HG03108 (cell line): ENCODE results near the gene CACHD1.

Experiments
- ATAC-seq: cut with Tn5 transposase; IDR thresholded peaks from one replicate; pipeline ENCODE4 v1.9.1; 2021; ENCODE audit warnings: moderate library complexity; ENCODE audit not compliant: unreplicated experiment

Gene CACHD1

DNA sequence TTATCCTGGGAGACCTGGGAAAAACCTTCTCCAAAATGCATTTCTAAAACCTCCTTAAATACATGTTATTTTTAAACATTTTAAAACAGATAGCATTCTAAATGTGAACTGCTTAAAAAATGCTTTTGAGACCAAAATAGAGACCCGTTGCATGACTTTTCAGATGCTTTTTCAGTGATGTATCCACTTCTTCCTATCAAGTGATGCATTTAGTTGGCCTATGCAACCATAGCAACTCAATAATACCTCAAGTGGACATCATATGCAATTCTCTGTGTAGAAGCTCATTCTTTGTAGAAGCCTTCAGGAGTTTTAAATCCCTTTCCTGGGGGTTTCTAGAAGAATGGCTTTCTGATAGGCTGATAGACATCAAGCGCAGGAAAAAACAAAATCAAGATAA, 180.5 kb downstream of the CACHD1 start:
- no peak for ATAC-seq

DNA sequence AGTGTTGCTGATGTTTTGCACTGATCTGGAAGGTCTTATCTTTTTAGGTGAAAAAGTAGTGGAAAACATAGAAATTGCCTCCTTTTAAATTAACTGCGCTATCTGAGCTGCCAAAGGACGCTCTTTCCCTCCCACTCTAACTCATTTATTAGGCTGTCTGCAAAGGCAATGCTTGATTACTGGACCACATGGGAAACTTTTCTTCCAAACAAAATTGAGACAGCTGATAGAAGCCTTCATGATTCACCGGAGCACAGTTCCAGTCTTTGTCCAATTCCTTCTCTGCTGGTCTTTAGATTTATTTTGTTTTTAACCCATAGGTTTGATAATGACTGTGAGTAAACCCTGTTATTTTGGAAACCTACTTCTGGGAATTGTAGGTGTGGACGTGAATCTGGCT, 181.9 kb downstream of the CACHD1 start:
- no peak for ATAC-seq

DNA sequence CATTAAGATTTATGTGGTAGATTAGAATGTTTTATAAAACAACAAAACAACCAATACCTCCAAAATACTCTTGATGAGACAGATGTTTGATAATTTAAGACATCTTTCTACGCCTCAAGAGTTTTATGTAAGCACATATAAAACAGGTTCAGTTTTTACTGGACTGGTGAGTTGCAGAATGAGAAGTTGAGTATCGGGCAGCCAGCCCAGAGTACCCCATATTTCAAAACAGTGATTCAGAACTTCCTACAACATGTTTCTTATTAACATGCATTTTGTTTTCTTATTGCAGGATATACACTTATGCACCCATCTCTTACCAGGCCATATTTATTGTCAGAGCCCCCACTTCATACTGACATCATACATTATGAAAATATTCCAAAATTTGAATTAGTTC, 183.5 kb downstream of the CACHD1 start:
- ATAC-seq = no peak

GRCh38 chr1:64654519-64655341, 184.8 kb downstream of the CACHD1 start:
- no peak for ATAC-seq

DNA sequence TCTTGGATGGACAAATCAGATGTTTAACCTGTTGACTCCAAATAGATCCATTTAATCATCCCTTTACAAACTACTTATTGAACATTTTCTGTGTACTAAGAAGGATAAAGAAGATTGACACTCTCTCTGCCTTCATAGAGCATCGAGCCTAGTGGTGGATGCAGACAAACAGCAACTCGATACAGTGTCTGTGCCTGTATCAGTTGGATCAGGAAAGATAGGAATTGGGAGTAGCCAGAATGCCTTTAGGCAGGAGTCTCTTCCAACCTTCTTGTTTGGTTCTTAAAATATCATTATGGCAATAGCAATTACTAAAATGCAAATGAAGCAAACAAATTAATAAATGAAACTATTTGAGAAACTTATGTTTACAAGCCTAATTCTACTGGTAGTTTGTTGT, 185.9 kb downstream of the CACHD1 start:
- ATAC-seq = no peak

DNA sequence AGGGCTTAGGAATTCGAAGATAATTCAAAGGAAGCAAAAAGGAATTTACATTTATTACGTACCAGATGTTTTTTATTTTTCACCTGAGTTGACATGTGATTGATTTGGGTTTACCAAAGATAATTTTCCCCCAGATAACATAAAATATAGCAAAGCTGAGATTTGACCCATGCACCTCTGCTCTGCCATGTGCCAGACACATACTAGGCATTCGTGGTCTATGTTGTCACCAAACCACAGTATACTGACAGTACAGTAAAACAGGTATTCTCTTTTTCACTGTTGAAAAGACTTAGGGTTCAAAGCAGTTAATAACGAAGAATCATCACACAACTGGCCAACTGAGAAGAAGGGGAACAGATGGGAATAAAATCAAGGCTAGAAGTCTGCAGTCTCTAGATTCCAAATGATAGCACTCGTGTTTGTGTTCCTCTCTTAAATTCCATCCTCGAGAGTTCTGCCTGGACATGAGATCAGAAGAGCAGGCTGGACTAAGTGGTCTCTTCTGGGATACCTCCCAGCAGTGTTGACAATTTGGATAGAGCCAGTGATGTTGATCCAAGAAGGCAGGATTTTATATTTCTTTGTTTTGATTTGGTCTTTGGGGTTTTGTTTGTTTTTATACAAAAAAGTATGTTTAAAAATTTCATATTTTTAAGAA, 189.7 kb downstream of the CACHD1 start:
- ATAC-seq = no peak

DNA sequence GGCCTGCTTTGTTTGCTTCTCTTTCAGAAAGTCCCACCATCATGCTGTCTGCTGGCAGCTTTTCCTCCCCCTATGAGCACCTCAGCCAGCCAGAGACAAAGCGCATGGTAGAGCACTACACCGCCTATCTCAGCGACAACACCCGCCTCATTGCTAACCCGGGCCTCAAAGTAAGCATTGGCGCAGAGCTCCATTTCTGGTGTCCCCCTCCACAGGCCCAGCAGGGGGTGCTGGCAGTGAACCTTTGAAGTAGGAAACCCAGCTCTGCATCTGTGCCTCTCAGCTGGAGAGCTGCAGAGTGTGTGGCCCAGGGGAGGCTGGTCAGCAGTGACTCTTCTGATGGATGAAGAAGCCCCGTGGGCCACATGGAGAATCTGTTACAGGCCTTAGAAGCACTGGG, 193.7 kb downstream of the CACHD1 start:
- no peak for ATAC-seq

DNA sequence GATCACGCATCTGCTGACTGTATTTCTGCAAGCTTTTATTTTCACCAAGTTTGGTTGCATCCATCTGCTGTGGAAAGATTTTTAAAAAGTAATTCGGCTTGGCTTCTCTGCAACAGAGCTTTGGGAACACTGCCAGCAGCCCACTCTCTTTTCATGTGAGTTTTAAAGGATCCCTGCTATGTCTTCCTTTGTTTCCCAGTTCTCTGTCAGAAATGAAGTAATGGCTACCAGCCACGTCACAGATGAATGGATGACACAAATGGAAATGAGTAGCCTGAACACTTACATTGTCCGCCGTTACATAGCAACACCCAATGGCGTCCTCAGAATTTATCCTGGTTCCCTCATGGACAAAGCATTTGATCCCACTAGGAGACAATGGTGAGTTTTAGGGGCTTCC, 194.4 kb downstream of the CACHD1 start:
- ATAC-seq = no peak

- ATAC-seq = no peak
Measured at GRCh38 chr1:64669098-64669675, 199.3 kb downstream of the CACHD1 start.

DNA sequence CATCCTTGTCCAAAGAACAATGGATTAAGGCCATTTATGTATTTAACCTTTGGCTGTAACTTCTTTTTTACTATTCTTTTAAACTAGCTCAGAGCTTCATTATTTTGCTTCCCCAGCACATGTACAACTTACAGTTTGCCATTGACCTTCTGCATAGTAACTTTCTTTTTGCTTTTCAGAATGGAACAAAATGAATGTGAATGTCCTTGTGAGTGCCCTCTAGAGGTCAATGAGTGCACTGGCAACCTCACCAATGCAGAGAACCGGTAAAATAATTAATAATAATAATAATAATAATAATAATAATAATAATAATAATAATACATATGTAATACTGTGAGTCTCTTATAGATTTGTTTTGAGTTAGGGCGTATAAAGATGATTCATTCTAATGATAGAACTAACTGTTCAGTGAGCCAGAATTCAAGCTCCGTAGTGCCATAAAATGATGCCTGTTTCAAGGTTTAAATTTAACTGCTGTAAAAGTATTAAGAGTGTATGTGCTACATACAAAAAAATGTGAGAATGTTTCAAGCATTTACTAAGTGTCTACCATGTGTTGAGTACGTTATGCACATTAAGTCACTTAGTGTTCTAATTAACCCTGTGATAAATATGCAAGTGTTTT, 205.9 kb downstream of the CACHD1 start:
- no peak for ATAC-seq

GRCh38 chr1:64676386-64676785, 206.5 kb downstream of the CACHD1 start:
- ATAC-seq = no peak

DNA sequence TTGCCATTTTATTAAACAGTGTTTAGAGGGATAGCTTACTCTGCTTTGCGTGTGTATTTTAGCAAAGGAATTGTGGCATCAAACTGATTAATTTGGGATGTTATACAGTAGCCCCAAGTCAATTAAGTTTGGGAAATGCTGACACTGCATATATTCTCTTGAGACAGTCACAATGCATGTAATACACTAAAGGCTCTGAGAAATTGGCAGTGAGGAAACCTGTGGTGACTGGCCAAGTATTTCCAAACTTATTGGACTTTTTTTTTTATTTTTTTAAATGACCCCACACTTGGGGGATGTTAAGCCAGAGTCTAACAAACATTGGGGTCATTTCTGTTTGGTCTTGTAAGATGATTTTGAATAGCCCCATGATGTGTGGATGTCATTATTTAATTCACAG, 207.6 kb downstream of the CACHD1 start:
- no peak for ATAC-seq

DNA sequence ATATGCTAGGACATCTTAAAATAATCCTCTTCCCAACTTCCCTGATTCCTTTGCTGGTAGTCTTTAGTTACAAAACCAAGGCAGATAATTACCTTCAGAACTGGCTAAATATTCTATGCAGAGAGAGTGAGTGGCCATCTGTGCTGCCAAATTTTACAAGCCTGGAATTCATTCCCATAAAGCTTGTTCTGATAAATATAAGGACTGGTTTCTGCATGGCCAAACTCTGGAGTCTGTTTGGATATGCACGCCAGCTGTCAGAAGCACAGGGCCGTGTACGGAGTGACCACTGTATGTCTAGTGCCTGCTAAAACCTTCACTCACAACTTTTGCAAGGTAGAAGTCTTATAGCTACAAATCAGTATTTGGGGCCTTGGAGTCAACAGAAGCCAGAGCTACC, 208.4 kb downstream of the CACHD1 start:
- no peak for ATAC-seq

DNA sequence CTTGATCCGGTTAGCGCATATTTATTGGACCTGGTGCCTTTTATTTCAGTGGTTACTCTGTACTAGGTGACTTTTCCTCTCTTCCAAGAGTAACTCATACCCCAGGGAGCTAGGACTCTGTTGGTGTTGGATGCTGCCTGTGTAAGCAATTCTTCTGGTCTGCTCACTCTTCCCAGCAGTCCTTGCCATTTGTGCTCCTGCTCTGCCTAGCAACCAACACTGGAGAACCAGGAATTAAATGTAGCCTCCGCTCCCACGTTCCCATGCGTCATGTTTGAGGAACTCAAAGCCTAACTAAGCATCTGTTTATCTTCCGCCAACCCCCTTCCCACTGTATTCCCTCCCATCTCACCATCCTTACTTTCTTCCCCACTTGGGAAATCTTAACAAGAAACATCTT, 209.2 kb downstream of the CACHD1 start:
- ATAC-seq = no peak

- ATAC-seq = no peak
Measured at GRCh38 chr1:64680599-64680998, 210.7 kb downstream of the CACHD1 start.

GRCh38 chr1:64681043-64681442, 211.1 kb downstream of the CACHD1 start:
- ATAC-seq = no peak

GRCh38 chr1:64683419-64683818, 213.5 kb downstream of the CACHD1 start:
- no peak for ATAC-seq

DNA sequence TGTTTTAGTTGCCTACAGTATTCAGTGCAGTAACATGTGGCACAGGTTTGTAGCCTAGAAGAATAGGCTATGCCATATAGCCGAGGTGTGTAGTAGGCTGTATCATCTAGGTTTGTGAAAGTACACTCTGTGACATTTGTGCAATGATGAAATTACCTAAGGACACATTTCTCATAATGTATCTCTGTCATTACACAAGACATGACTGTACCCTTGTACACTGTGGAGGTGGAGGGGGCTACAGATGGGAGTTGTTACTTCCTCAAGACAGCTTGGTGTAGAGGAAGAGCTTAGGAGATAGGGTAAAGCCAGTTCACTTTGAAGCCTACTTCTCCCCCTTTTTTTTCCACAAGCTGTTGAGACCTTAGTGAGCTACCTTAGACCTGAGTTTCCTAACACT, 215.3 kb downstream of the CACHD1 start:
- no peak for ATAC-seq

GRCh38 chr1:64685765-64686341, 215.9 kb downstream of the CACHD1 start:
- ATAC-seq = no peak

- ATAC-seq = peak; percentile 49
Measured at GRCh38 chr1:64686828-64687724, 217.1 kb downstream of the CACHD1 start.
